Erythroblast (primary cell): ENCODE measurements around the gene OLA1.

Experiments
- GATA1 ChIP-seq: IDR thresholded peaks from 2 replicates; pipeline ENCODE4 v1.6.1; 2011; ENCODE audit warnings: low read depth, mild to moderate bottlenecking, control low read depth, low read length, moderate library complexity
- POLR2A ChIP-seq: IDR thresholded peaks from 2 replicates; pipeline ENCODE4 v1.6.1; 2011; ENCODE audit warnings: mild to moderate bottlenecking, low read length

DNA sequence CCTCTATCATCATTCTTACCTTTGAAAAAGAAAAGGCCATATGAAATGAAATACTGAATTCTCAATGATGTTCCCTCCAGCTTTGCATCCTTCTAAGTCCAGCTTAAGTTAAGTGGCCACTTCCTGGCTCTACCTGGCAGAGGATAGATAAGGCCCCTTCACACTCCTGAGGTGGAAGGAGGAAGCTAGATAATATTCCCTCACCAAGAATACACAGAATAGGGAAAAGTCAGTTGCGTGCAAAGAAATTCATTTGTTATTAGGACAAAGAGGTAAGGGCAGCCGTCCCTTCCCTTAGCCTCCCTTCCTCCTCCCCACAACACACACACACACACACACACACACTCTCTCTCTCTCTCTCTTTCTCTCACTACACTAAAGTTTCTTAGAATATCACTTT, 37.5 kb downstream of the OLA1 start:
- no peak for TF ChIP-seq POLR2A
- no peak for TF ChIP-seq GATA1
